GM08714 (cell line): ENCODE data around the gene SFXN5.

Source experiments
- H3K4me3 ChIP-seq: fragments of 200-500 bp; sonication (Bioruptor generic); 2 replicates; pipeline ENCODE4 v1.5.1; 2014; ENCODE audit warnings: mild to moderate bottlenecking, low read length, inconsistent platforms
- ZNF274 ChIP-seq: IDR thresholded peaks from 2 replicates; pipeline ENCODE4 v1.6.1; 2012; ENCODE audit warnings: mild to moderate bottlenecking, low read depth, low read length

SFXN5 gene

GRCh38 chr2:73063909-73064875 lies 7.3 kb downstream of the SFXN5 start:
- TF ChIP-seq ZNF274, result no peak
- no peak overlapping the region for H3K4me3 ChIP-seq

- H3K4me3 ChIP-seq, result no peak overlapping the region
- TF ChIP-seq ZNF274, result no peak
Measured at GRCh38 chr2:73063472-73063871, 8.0 kb downstream of the SFXN5 start.

- no peak for TF ChIP-seq ZNF274
- H3K4me3 ChIP-seq, result no peak overlapping the region
Measured at GRCh38 chr2:73059106-73059505, 12.4 kb downstream of the SFXN5 start.

- no peak overlapping the region for H3K4me3 ChIP-seq
- no peak for TF ChIP-seq ZNF274
Measured at GRCh38 chr2:73054980-73055379, 16.5 kb downstream of the SFXN5 start.

- H3K4me3 ChIP-seq, result no peak overlapping the region
- no peak for TF ChIP-seq ZNF274
Measured at GRCh38 chr2:73053316-73054114, 18.0 kb downstream of the SFXN5 start.

- H3K4me3 ChIP-seq, result no peak overlapping the region
- TF ChIP-seq ZNF274, result no peak
Measured at GRCh38 chr2:73050121-73050545, 21.4 kb downstream of the SFXN5 start.

- no peak for TF ChIP-seq ZNF274
- H3K4me3 ChIP-seq, result no peak overlapping the region
Measured at GRCh38 chr2:73043929-73044832, 27.3 kb downstream of the SFXN5 start.

GRCh38 chr2:73043276-73043675 lies 28.2 kb downstream of the SFXN5 start:
- no peak for TF ChIP-seq ZNF274

GRCh38 chr2:73037947-73038585 lies 33.4 kb downstream of the SFXN5 start:
- TF ChIP-seq ZNF274, result no peak
- no peak overlapping the region for H3K4me3 ChIP-seq

More at GRCh38 chr2:73043276-73043675, 28.2 kb downstream of the SFXN5 start:
- H3K4me3 ChIP-seq, result no peak overlapping the region

GRCh38 chr2:73036766-73037165 lies 34.7 kb downstream of the SFXN5 start:
- no peak overlapping the region for H3K4me3 ChIP-seq
- TF ChIP-seq ZNF274, result no peak

- no peak overlapping the region for H3K4me3 ChIP-seq
- no peak for TF ChIP-seq ZNF274
Measured at GRCh38 chr2:73035899-73036711, 35.4 kb downstream of the SFXN5 start.

GRCh38 chr2:73034661-73035375 lies 36.7 kb downstream of the SFXN5 start:
- TF ChIP-seq ZNF274, result no peak
- no peak overlapping the region for H3K4me3 ChIP-seq
